ENCODE results near the gene AKAP12.
"Not testable (repeated sequence)": the region's sequence is repeated elsewhere in the genome, so short reads cannot be mapped to it uniquely, and the experiment has no call there.

The AKAP12 gene

GRCh38 chr6:151313066-151313491 lies 73.3 kb downstream of the AKAP12 start:
- DNase-seq (ENCODE audit: low read depth, low spot score): no peak

- not testable (repeated sequence) for DNase-seq (ENCODE audit: low read depth, low spot score)
Measured at GRCh38 chr6:151315661-151316060, 75.9 kb downstream of the AKAP12 start.

GRCh38 chr6:151317103-151317994 lies 77.6 kb downstream of the AKAP12 start:
- no peak for DNase-seq (ENCODE audit: low read depth, low spot score)

- no peak for DNase-seq (ENCODE audit: low read depth, low spot score)
Measured at GRCh38 chr6:151317995-151318365, 78.2 kb downstream of the AKAP12 start.

GRCh38 chr6:151320140-151320539 lies 80.4 kb downstream of the AKAP12 start:
- no peak for DNase-seq (ENCODE audit: low read depth, low spot score)

GRCh38 chr6:151321438-151321837 lies 81.7 kb downstream of the AKAP12 start:
- DNase-seq (ENCODE audit: low read depth, low spot score): no peak

- no peak for DNase-seq (ENCODE audit: low read depth, low spot score)
Measured at GRCh38 chr6:151322570-151322969, 82.8 kb downstream of the AKAP12 start.

GRCh38 chr6:151323791-151324487 lies 84.2 kb downstream of the AKAP12 start:
- peak; percentile 74 for DNase-seq (ENCODE audit: low read depth, low spot score)

GRCh38 chr6:151324488-151324825 lies 84.7 kb downstream of the AKAP12 start:
- DNase-seq (ENCODE audit: low read depth, low spot score): no peak

GRCh38 chr6:151325075-151326050 lies 85.6 kb downstream of the AKAP12 start:
- no peak for DNase-seq (ENCODE audit: low read depth, low spot score)

GRCh38 chr6:151326116-151326825 lies 86.5 kb downstream of the AKAP12 start:
- no peak for DNase-seq (ENCODE audit: low read depth, low spot score)

GRCh38 chr6:151327101-151327500 lies 87.3 kb downstream of the AKAP12 start:
- DNase-seq (ENCODE audit: low read depth, low spot score): no peak

GRCh38 chr6:151330130-151330696 lies 90.4 kb downstream of the AKAP12 start:
- DNase-seq (ENCODE audit: low read depth, low spot score): no peak

- DNase-seq (ENCODE audit: low read depth, low spot score): no peak
Measured at GRCh38 chr6:151335930-151336329, 96.2 kb downstream of the AKAP12 start.

- DNase-seq (ENCODE audit: low read depth, low spot score): no peak
Measured at GRCh38 chr6:151338651-151339200, 99.0 kb downstream of the AKAP12 start.

GRCh38 chr6:151339369-151339768 lies 99.6 kb downstream of the AKAP12 start:
- DNase-seq (ENCODE audit: low read depth, low spot score): no peak

GRCh38 chr6:151340219-151340978 lies 100.6 kb downstream of the AKAP12 start:
- no peak for DNase-seq (ENCODE audit: low read depth, low spot score)

- no peak for DNase-seq (ENCODE audit: low read depth, low spot score)
Measured at GRCh38 chr6:151341476-151342195, 101.9 kb downstream of the AKAP12 start.

GRCh38 chr6:151342750-151343149 lies 103.0 kb downstream of the AKAP12 start:
- not testable (repeated sequence) for DNase-seq (ENCODE audit: low read depth, low spot score)

All from brain pericyte (primary cell).